ENCODE results near the gene MAGI1.

Gene MAGI1

DNA sequence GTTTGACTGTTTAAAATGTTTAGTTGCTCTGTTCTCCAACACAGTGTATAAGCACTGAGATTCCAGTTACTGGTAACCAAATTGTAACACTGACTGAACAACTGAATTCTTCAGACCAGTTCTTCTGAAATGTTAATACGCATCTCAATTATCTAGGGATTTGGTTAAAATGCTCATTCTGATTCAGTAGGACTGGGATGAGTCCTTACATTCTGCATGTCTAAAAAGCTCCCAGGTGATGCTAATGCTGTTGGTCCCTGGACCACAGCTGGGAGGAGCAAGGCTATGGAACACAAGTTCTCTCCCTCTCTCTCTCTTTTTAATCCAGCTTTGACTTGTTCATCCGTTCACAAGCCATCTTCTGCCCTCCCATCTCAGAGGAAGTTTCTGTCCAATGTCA, 380.3 kb downstream of the MAGI1 start:
- TF ChIP-seq EZH2phosphoT487 (conservative IDR thresholded peaks at IDR 0.05; ENCODE audit: low read length), result no peak
- TF ChIP-seq, protein P1, sequence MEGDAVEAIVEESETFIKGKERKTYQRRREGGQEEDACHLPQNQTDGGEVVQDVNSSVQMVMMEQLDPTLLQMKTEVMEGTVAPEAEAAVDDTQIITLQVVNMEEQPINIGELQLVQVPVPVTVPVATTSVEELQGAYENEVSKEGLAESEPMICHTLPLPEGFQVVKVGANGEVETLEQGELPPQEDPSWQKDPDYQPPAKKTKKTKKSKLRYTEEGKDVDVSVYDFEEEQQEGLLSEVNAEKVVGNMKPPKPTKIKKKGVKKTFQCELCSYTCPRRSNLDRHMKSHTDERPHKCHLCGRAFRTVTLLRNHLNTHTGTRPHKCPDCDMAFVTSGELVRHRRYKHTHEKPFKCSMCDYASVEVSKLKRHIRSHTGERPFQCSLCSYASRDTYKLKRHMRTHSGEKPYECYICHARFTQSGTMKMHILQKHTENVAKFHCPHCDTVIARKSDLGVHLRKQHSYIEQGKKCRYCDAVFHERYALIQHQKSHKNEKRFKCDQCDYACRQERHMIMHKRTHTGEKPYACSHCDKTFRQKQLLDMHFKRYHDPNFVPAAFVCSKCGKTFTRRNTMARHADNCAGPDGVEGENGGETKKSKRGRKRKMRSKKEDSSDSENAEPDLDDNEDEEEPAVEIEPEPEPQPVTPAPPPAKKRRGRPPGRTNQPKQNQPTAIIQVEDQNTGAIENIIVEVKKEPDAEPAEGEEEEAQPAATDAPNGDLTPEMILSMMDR (IDR thresholded peaks at IDR 0.05; ENCODE audit: insufficient read depth, low read length, poor library complexity, severe bottlenecking), result no peak
- H3K36me3 ChIP-seq (ENCODE audit: low read length), result no peaks in the 10 kb centered on the region
- no peaks in the 10 kb centered on the region for H3K79me2 ChIP-seq (ENCODE audit: insufficient read depth, low read length)
- no peaks in the 10 kb centered on the region for H3K9me3 ChIP-seq (ENCODE audit: insufficient read depth, low read length)
- H3K4me2 ChIP-seq (ENCODE audit: low read depth, low read length, poor library complexity, severe bottlenecking), result no peak overlapping the region
- H3K4me3 ChIP-seq (ENCODE audit: insufficient read depth, low read length, poor library complexity, severe bottlenecking), result no peak overlapping the region
- no peaks in the 10 kb centered on the region for H3F3A ChIP-seq (ENCODE audit: insufficient read depth)
- no peaks in the 10 kb centered on the region for H3K9me2 ChIP-seq (replicated peaks; ENCODE audit: insufficient read depth, low read length)
- no peak overlapping the region for H3K9ac ChIP-seq (ENCODE audit: low read length)
- H2AFZ ChIP-seq (ENCODE audit: low read depth, low read length, severe bottlenecking), result no peak overlapping the region
- H3K27me3 ChIP-seq (ENCODE audit: low read length), result no peaks in the 10 kb centered on the region
- H4K20me1 ChIP-seq (ENCODE audit: low read depth, low read length), result no peaks in the 10 kb centered on the region
- H3K27ac ChIP-seq (ENCODE audit: low read depth, low read length), result no peak overlapping the region

DNA sequence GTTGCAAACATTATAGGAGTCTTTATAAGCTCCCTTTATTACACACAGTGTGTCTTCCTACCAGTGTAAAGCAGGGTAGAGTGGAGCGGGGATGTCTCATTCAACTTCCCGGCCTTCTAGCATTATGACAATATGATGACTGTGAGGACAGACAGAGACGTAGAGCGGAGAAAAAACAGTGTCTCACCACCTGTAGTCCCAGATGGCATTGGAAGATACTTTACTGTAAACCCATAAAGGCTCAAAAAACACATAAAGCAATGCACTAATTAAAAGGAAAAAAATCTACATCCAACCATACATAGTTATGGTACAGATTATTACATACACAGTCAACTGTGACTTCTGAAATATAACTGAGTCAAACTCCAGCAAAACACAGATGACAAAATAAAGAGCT, 383.7 kb downstream of the MAGI1 start:
- Histone ChIP-seq H3K9me3 (ENCODE audit: insufficient read depth, low read length) (no peaks in the 10 kb centered on the region), H3K79me2 (ENCODE audit: insufficient read depth, low read length) (no peaks in the 10 kb centered on the region), H3K4me2 (ENCODE audit: low read depth, low read length, poor library complexity, severe bottlenecking) (no peak overlapping the region), H3K36me3 (ENCODE audit: low read length) (no peaks in the 10 kb centered on the region), H3F3A (ENCODE audit: insufficient read depth) (no peaks in the 10 kb centered on the region), H3K27ac (ENCODE audit: low read depth, low read length) (no peak overlapping the region), H3K4me3 (ENCODE audit: insufficient read depth, low read length, poor library complexity, severe bottlenecking) (no peak overlapping the region), H3K9ac (ENCODE audit: low read length) (no peak overlapping the region), H4K20me1 (ENCODE audit: low read depth, low read length) (no peaks in the 10 kb centered on the region), H2AFZ (ENCODE audit: low read depth, low read length, severe bottlenecking) (no peak overlapping the region), H3K9me2 (replicated peaks; ENCODE audit: insufficient read depth, low read length) (no peaks in the 10 kb centered on the region), H3K27me3 (ENCODE audit: low read length) (no peaks in the 10 kb centered on the region)
- TF ChIP-seq, protein P1 (IDR thresholded peaks at IDR 0.05; ENCODE audit: insufficient read depth, low read length, poor library complexity, severe bottlenecking), result no peak
- no peak for TF ChIP-seq EZH2phosphoT487 (conservative IDR thresholded peaks at IDR 0.05; ENCODE audit: low read length)

DNA sequence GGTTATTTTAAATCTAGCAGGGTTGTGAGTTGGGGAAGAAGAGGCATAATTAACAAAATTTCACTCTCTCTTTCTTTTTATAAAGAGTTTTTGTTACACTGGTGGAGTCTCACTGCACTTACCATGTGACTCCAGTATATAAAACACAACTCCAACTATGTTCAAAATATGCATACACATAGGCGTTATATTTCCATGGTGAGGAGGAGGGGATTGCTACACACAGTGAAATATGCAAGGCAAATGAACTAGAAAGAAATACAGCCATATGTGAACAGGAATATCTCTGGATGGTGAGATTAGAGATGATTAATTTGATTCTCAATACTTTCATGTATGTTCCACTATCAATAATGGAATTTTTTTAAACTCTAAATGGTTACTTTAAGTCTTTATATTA, 385.0 kb downstream of the MAGI1 start:
- no peak overlapping the region for H3K9ac ChIP-seq (ENCODE audit: low read length)

More for the DNA sequence above, 385.0 kb downstream of the MAGI1 start:
- Histone ChIP-seq H3K4me2 (ENCODE audit: low read depth, low read length, poor library complexity, severe bottlenecking) (no peak overlapping the region), H4K20me1 (ENCODE audit: low read depth, low read length) (no peaks in the 10 kb centered on the region), H3K27me3 (ENCODE audit: low read length) (no peaks in the 10 kb centered on the region), H3K4me3 (ENCODE audit: insufficient read depth, low read length, poor library complexity, severe bottlenecking) (no peak overlapping the region), H2AFZ (ENCODE audit: low read depth, low read length, severe bottlenecking) (no peak overlapping the region), H3K36me3 (ENCODE audit: low read length) (no peaks in the 10 kb centered on the region), H3K27ac (ENCODE audit: low read depth, low read length) (no peak overlapping the region), H3K9me3 (ENCODE audit: insufficient read depth, low read length) (no peaks in the 10 kb centered on the region), H3F3A (ENCODE audit: insufficient read depth) (no peaks in the 10 kb centered on the region), H3K79me2 (ENCODE audit: insufficient read depth, low read length) (no peaks in the 10 kb centered on the region), H3K9me2 (replicated peaks; ENCODE audit: insufficient read depth, low read length) (no peaks in the 10 kb centered on the region)
- no peak for TF ChIP-seq EZH2phosphoT487 (conservative IDR thresholded peaks at IDR 0.05; ENCODE audit: low read length)
- TF ChIP-seq, protein P1 (IDR thresholded peaks at IDR 0.05; ENCODE audit: insufficient read depth, low read length, poor library complexity, severe bottlenecking), result no peak
